Kidney glomerular epithelial cell (primary cell): ENCODE data around the gene BPIFA3.

Experiments used
- DNase-seq: peaks from one replicate; lab custom pipeline; 2025; lab: John Stamatoyannopoulos, UW

Gene BPIFA3

DNA sequence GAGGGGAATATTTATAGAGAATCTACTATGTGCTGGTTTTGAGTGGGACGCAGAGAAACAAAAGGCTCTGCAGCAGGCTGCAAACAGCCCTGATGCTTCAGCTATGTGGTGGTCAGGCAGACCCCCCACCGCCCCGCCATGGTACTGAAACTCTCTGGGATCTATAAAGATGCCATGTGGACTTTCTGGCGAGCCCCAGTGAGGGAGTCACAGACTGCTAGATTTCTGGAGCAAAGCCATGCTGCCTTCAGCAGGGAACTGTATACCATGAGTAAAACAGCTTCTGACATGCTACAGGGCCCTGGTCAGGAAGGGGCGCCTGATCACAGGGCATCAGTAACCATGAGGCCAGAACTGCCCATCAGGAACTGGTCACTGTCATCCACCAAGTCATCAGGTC lies 46.6 kb downstream of the BPIFA3 start:
- DNase-seq = no peak

DNA sequence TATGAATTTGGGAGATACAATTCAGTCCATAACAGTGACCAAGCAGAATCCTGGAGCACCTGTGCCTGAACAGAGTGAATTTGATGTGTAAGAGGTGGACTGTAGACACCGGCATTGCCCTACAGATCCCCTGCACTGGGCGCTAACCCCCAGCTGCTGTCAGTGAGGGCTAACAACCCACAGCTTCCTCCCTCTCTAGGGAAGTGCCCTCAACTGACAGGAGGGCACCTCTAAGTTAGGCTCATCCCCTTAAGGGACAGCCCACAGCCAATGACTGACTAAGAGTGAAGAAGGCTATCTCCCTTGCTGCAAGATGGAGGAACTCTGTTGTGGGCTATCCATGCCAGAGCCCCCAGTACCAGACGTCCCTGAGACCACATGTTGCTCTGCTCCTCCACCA lies 50.5 kb downstream of the BPIFA3 start:
- no peak for DNase-seq

- DNase-seq = no peak
Observed at GRCh38 chr20:33272155-33272873, 55.2 kb downstream of the BPIFA3 start.

GRCh38 chr20:33273117-33273851 lies 56.1 kb downstream of the BPIFA3 start:
- DNase-seq = no peak

GRCh38 chr20:33275215-33275614 lies 58.1 kb downstream of the BPIFA3 start:
- no peak for DNase-seq

DNA sequence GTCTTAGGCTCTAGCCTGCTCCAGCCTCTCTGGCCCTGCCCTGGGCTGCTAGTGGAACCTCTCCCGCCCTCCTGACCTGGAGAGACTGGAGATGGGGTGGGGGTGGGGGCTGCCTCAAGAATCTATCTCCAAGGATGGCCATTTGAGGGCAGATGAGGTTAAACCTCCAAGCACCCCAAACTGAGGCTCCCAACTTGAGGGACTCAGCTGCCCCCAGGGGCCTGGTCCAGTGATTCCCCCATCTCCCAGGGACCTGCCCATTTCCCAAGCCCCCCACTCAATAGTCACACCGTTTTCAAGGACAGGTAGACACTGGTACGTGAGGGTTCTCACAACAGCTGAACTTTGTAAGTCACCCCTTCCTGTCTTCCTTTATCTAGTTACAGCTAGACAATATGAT lies 58.7 kb downstream of the BPIFA3 start:
- no peak for DNase-seq

- DNase-seq = no peak
Observed at GRCh38 chr20:33276303-33277113, 59.4 kb downstream of the BPIFA3 start.
